ENCODE measurements around the gene ENTPD6.

- TF ChIP-seq POLR2A (IDR thresholded peaks at IDR 0.05; ENCODE audit: low read depth, low read length) = no peak
- TF ChIP-seq POLR2AphosphoS5 (IDR thresholded peaks at IDR 0.05; ENCODE audit: low read depth, low read length) = no peak
Observed at GRCh38 chr20:25198663-25199383, 3.3 kb downstream of the ENTPD6 start.
